T-cell (primary cell): ENCODE measurements around the gene LRRC32. TPM values are rescaled to one million over a fixed set of nuclear protein-coding genes. Genes with fewer than 3 reads are reported as not detected.

Experiments
- ATAC-seq, 4 experiments: fragments of 200-7000 bp in 3 of 4; fragments of 150-1000 bp in 1 of 4; cut with Tn5 transposase; replicated peaks in 1 of 4; 1 replicate in 3 of 4; 2 replicates in 1 of 4; pipeline ENCODE4 v1.10.0; 2021; ENCODE audit warnings: moderate library complexity in 3 of 4, mild to moderate bottlenecking in 2 of 4, moderate number of reproducible peaks in 1 of 4
- CTCF ChIA-PET, 2 donors: fragments of 300-600 bp; sonication (Branson Sonifier 250); formaldehyde crosslinking; loops; one replicate each; lab custom pipeline; 2022; ENCODE audit warnings: antibody characterized with exemption in 2 of 2; lab: Charles Lee
- POLR2A ChIA-PET, 2 donors: fragments of 300-600 bp; sonication (Branson Sonifier 250); formaldehyde crosslinking; loops; one replicate each; lab custom pipeline; 2022; ENCODE audit warnings: antibody characterized with exemption in 2 of 2; lab: Charles Lee
- DNase-seq, 35 experiments: peaks; one replicate each; pipeline versions ENCODE4 v3.0.0 to v3.0.0-alpha.2; 2013 to 2023
- H3K27ac ChIP-seq: one replicate; pipeline ENCODE4 v1.5.1; 2013; ENCODE audit warnings: low read length
- H3K27me3 ChIP-seq, 2 experiments: replicated peaks in 1 of 2; 1 replicate in 1 of 2; 2 replicates in 1 of 2; pipeline versions ENCODE4 v1.6.1 to v1.7.0; 2013; ENCODE audit warnings: low read length in 1 of 2, mixed read lengths in 1 of 2; ENCODE audit not compliant: control insufficient read depth in 2 of 2, insufficient read depth in 2 of 2; ENCODE audit errors: extremely low read depth in 1 of 2
- H3K36me3 ChIP-seq, 2 donors: 1 replicate in 1 of 2; 2 replicates in 1 of 2; pipeline versions ENCODE4 v1.6.1 to v1.7.0; 2013; ENCODE audit warnings: low read length in 1 of 2; ENCODE audit not compliant: control insufficient read depth in 2 of 2, insufficient read depth in 1 of 2; ENCODE audit errors: extremely low read depth in 1 of 2
- H3K4me1 ChIP-seq, 2 experiments: 1 replicate in 1 of 2; 2 replicates in 1 of 2; pipeline versions ENCODE4 v1.6.1 to v1.7.0; 2013; ENCODE audit warnings: low read length in 2 of 2, mixed read lengths in 1 of 2; ENCODE audit not compliant: insufficient read depth in 2 of 2, control insufficient read depth in 1 of 2; ENCODE audit errors: extremely low read depth in 1 of 2
- H3K4me3 ChIP-seq, 2 donors: 1 replicate in 1 of 2; 2 replicates in 1 of 2; pipeline versions ENCODE4 v1.5.1 to v1.7.0; 2013; ENCODE audit warnings: mild to moderate bottlenecking in 2 of 2, low read length in 1 of 2, moderate library complexity in 1 of 2; ENCODE audit not compliant: control insufficient read depth in 1 of 2; ENCODE audit errors: extremely low read depth in 1 of 2
- H3K9me3 ChIP-seq: 2 replicates; pipeline ENCODE4 v1.7.0; 2013
- H3K27ac Mint-ChIP-seq, 2 donors: one replicate each; pipeline ENCODE4 v1.8.0; 2020 to 2021; ENCODE audit warnings: mild to moderate bottlenecking in 2 of 2, mixed read lengths in 2 of 2
- H3K27me3 Mint-ChIP-seq, 2 donors: one replicate each; pipeline ENCODE4 v1.8.0; 2021 to 2022; ENCODE audit warnings: mixed read lengths in 2 of 2
- H3K36me3 Mint-ChIP-seq: one replicate; pipeline ENCODE4 v1.8.0; 2021; ENCODE audit warnings: mixed read lengths
- H3K4me1 Mint-ChIP-seq, 3 donors: one replicate each; pipeline ENCODE4 v1.8.0; 2020 to 2022; ENCODE audit warnings: mixed read lengths in 3 of 3, mild to moderate bottlenecking in 1 of 3
- H3K4me3 Mint-ChIP-seq, 3 donors: one replicate each; pipeline ENCODE4 v1.8.0; 2020 to 2022; ENCODE audit warnings: mild to moderate bottlenecking in 3 of 3, mixed read lengths in 3 of 3, moderate library complexity in 3 of 3
- H3K9me3 Mint-ChIP-seq, 3 donors: one replicate each; pipeline ENCODE4 v1.8.0; 2020 to 2022; ENCODE audit warnings: mixed read lengths in 3 of 3
- WGBS: methylation state at CpG from one replicate; pipeline ENCODE4 v1.1.5; 2013; ENCODE audit warnings: missing lambda C conversion rate; ENCODE audit not compliant: insufficient coverage; 5-methylcytosine and 5-hydroxymethylcytosine counted together
- total RNA-seq, 35 experiments: library from RNA in 6 of 35; stranded (reverse) in 6 of 35; fragments of 120-200 nt in 1 of 35; gene quantifications; one replicate each; pipeline versions ENCODE4 v1.2.1 to v1.2.4 and lab custom pipeline; 2013 to 2026

Gene LRRC32
- total RNA-seq, 5 donors from 2014 or later (not counting 1 experiment from before 2014, with no cell fraction given) = 0.77 to 3.6 (median 2.2) TPM

DNA sequence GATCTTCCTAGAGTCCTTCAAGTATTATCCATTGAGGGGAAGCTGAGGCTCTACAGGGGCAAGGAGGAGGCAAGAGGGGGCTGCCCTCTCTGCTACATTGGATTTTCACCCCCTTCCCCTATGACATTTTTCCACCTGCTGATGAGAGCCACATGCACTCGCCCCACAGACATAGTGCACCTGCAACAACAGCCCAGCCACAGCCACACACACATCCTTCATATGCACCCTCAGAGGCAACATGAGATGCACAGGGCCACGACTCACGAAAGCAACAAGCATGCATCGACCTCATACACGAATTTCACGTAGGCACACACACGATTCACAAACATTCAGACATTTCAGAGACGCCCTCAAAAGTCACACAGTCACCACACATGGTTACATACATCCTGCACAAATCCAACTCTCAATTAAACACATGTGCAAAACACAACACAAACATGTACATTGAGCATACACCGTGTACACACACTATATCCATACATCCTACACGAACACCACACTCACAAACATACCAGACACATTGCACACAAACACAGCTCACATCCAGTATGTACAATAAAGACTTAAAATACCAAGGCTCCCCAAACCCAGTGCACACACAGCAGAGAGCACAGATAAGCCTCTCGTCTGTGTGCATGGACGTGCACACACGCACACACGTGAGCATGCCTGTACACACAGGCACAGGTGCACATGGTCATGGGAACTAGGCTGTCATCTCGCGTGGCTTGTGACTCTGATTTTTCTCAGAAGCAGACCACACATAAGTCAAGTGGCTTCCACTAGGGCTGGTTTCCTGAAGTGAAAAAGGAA, 6.3 kb upstream of the LRRC32 start:
- peaks cover 7 to 15% of the 10 kb centered on the region in 2 donors for H3K27me3 Mint-ChIP-seq
- H3K9me3 Mint-ChIP-seq = no peaks in the 10 kb centered on the region
- Histone ChIP-seq H3K27me3 (peaks cover 0 to 24% of the 10 kb centered on the region in 2 experiments), H3K27ac (no peak overlapping the region), H3K4me3 (no peak overlapping the region), H3K4me1 (peaks cover 0 to 26% of the 10 kb centered on the region in 2 experiments), H3K9me3 (no peaks in the 10 kb centered on the region), H3K36me3 (no peaks in the 10 kb centered on the region)
- peaks cover 8 to 15% (median 15%) of the 10 kb centered on the region in 3 donors for H3K4me1 Mint-ChIP-seq
- no peak for DNase-seq
- no peak overlapping the region for H3K4me3 Mint-ChIP-seq
- no peak overlapping the region for H3K27ac Mint-ChIP-seq
- ATAC-seq = no peak
- ChIA-PET CTCF (no interaction called here), POLR2A (no interaction called here)
- WGBS = 68% methylated on average over 16 of the region's 16 CpGs
- H3K36me3 Mint-ChIP-seq = no peaks in the 10 kb centered on the region

DNA sequence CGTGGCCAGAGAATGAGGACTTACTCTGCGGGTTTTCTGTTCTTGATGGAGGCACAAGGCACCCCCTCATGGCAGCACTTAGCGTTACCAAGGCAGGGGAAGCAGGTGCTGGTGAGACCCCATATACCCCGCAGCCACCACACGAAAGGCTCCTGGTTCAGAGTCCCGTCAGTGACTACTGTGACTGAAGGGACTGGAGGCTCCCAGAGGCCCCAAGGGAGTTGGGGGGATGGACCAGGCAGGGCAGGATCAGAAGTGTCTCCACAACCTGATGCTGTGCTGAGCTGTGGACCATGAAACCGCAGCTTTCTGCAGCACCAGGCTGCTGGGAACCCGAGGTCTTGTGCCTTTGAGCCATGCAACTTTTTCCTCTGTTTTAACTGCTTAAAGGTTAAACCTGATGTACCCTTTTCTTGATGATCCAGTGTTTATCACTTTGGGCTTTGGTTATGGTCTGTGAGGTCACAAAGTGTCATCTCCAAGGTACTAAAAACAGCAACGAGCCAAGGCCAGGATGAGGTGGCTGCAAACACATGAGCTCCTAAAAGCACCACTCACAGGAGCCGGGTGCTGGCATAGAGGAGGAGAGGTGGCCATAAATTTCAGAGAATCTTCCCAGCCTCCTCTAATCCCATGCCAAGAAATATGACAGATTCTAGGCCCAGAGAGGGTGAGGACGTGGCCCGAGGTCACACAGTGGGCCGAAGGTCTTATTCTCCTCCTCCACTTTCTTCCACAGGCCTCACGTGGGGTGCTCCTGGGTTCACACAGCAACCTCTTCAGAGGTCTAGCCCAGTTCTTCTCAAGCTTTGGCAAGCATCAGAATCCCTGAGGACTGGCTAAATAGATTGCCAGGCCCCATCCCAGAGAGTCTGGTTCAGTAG, 4.2 kb upstream of the LRRC32 start:
- CTCF ChIA-PET = no interaction called here
- no peak overlapping the region for H3K27ac Mint-ChIP-seq
- DNase-seq (no peak), ATAC-seq (no peak)
- no peaks in the 10 kb centered on the region for H3K9me3 ChIP-seq
- H3K27ac ChIP-seq = no peak overlapping the region
- no peaks in the 10 kb centered on the region for H3K9me3 Mint-ChIP-seq
- POLR2A ChIA-PET = no interaction called here
- peaks cover 17 to 19% of the 10 kb centered on the region in 2 donors for H3K27me3 Mint-ChIP-seq
- no peaks in the 10 kb centered on the region for H3K36me3 Mint-ChIP-seq
- H3K36me3 ChIP-seq = no peaks in the 10 kb centered on the region
- WGBS = 96% methylated on average over 8 of the region's 14 CpGs
- peaks cover 0 to 23% of the 10 kb centered on the region in 2 experiments for H3K27me3 ChIP-seq
- no peak overlapping the region for H3K4me3 Mint-ChIP-seq
- H3K4me1 ChIP-seq = peaks cover 0 to 38% of the 10 kb centered on the region in 2 experiments
- peaks cover 17 to 28% (median 27%) of the 10 kb centered on the region in 3 donors for H3K4me1 Mint-ChIP-seq
- no peak overlapping the region for H3K4me3 ChIP-seq

DNA sequence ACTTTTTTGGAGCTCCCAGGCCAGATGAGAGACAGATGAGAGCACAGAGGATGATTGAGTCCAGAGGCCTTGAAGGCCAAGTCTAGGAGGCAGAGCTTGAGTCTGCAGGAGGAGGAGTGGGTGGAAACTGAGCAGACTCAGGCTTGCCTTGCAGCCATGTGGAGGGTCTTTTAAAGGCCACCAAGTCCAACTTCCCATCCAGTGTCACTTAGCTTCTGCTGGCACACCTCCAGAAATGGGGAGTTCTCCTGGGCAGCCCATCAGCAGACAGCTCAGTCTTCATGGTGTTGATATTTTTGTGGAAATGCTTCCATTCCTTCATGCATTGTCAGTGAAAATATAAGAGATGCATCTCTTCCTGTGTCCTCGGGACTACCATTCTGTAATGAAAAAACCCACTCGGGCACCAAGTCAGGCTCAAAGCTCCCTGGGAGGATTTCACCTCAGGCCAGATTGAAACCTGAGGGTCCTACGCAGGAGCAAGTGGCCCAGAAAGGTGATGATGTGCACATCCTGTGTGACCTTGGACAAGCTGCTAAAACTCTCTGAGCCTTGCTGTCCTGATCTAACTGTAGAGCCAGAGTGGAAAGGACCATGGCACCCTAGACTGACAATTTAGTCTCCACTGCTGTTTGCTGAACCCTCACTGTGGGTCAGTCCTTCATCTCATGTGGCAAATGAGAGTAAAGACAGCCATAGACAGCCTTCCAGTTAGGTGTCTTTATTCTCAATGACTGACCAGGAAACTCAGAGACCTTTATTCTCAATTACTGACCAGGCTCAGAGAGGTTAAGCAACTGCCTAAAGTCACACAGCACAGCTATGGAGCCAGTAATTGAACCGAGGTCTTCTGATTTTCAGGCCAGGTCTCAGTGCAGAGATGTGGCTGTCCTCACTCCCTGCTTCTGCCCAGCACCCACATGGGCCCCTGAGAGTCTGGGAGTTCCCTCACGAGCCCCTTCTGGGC, 2.9 kb upstream of the LRRC32 start:
- no peak for DNase-seq
- no peaks in the 10 kb centered on the region for H3K36me3 Mint-ChIP-seq
- H3K4me1 ChIP-seq = peaks cover 0 to 40% of the 10 kb centered on the region in 2 experiments
- H3K27me3 Mint-ChIP-seq = peaks cover 26 to 27% of the 10 kb centered on the region in 2 donors
- H3K9me3 ChIP-seq = no peaks in the 10 kb centered on the region
- H3K27ac Mint-ChIP-seq = peak overlapping the region; percentile 65 to 84
- H3K27ac ChIP-seq = peak overlapping the region; percentile 60
- ATAC-seq = peak in 3 of 4 experiments; percentile 7 to 22 (median 20)
- H3K36me3 ChIP-seq = no peaks in the 10 kb centered on the region
- H3K27me3 ChIP-seq = peaks cover 0 to 28% of the 10 kb centered on the region in 2 experiments
- H3K4me3 ChIP-seq = peak overlapping the region in 1 of 2 donors; percentile 22
- WGBS = 75% methylated on average over 4 of the region's 5 CpGs
- H3K9me3 Mint-ChIP-seq = no peaks in the 10 kb centered on the region
- peaks cover 23 to 36% (median 28%) of the 10 kb centered on the region in 3 donors for H3K4me1 Mint-ChIP-seq
- ChIA-PET CTCF (no interaction called here), POLR2A (no interaction called here)
- peak overlapping the region; percentile 34 to 54 (median 42) for H3K4me3 Mint-ChIP-seq

DNA sequence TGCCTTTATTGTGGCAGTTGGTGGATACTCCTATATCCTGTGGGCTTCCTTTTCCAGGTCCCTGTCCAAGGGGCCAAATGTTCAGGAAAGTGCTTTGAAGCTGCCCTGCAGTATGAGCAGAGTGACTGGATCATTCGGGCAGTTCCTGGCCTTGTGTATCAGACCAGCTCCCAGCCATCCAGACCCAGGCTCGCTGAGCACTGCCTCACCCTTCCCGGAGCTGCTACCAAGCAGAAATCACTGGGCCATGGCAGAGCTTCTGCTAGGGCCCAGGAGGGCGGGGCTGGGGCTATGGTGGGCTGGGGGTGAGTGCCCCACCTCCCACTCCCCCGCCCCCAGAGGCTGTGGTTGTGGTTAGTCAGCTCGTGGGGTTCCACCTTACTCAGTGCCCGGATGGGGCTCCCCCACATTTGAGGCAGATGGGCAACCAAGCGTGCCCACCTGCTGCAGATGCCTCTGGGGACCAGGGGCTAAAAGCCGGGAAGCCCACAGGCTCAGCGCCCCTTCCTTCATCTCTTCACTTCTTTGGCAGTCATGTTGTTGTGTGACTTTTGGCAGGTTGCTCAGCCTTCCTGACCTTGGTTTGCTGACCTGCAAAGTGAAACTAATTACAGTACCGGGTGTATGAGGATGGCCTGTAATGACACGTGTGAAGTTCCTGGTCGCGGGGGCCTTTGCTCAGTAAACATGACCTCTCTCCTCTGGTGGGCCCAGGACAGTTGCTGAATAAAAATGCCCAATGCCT, 2.1 kb upstream of the LRRC32 start:
- H3K27me3 ChIP-seq = peaks cover 0 to 30% of the 10 kb centered on the region in 2 experiments
- Mint-ChIP-seq H3K9me3 (no peaks in the 10 kb centered on the region), H3K4me3 (peak overlapping the region; percentile 34 to 54 (median 42)), H3K4me1 (peaks cover 23 to 44% (median 28%) of the 10 kb centered on the region in 3 donors), H3K36me3 (no peaks in the 10 kb centered on the region), H3K27me3 (peaks cover 27 to 28% of the 10 kb centered on the region in 2 donors), H3K27ac (peak overlapping the region; percentile 65 to 84)
- no peaks in the 10 kb centered on the region for H3K36me3 ChIP-seq
- DNase-seq = peak in 28 of 35 experiments; percentile 13 to 66 (median 32)
- H3K27ac ChIP-seq = peak overlapping the region; percentile 60
- WGBS = 27% methylated on average over 5 of the region's 14 CpGs
- peaks cover 0 to 40% of the 10 kb centered on the region in 2 experiments for H3K4me1 ChIP-seq
- POLR2A ChIA-PET = no interaction called here
- ATAC-seq = peak; percentile 53 to 74 (median 60)
- CTCF ChIA-PET = no interaction called here
- peak overlapping the region in 1 of 2 donors; percentile 22 for H3K4me3 ChIP-seq
- no peaks in the 10 kb centered on the region for H3K9me3 ChIP-seq

DNA sequence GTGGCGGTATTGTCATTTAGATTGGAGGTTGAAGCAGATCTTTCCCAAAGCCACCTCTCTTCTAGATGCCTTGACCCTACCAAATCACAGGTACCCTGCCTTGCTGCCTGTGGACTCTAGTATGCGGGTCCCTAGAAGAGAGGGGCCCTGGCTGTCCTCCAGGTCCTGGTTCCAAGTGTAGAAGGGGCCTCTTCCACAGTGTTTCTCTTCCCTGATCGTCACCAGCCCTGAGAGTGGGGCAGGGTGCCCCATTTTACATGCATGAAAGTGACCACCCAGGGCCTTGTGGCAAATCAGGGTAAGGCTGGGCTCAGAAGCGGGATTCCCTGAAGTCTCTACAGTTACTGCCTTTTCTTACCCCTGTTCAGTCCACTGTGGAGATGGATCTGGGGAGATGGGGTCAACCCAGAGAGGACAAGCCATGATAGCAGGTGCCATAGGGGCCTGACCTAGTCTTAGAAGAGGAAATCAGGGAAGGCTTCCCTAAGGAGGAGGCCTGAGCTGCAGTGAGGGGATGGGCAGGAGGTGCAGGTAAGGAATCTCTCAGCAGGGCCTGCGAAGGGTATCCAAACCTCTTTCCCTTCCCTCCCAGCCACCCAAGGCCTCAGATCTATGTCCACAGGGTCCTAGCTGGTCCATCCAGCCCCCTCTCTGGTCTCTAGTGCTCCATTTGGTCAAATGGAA, 1.2 kb upstream of the LRRC32 start:
- no peaks in the 10 kb centered on the region for H3K36me3 Mint-ChIP-seq
- DNase-seq (no peak), ATAC-seq (no peak)
- Histone ChIP-seq H3K36me3 (no peaks in the 10 kb centered on the region), H3K4me3 (no peak overlapping the region), H3K4me1 (peaks cover 0 to 40% of the 10 kb centered on the region in 2 experiments), H3K27me3 (peaks cover 0 to 30% of the 10 kb centered on the region in 2 experiments), H3K27ac (peak overlapping the region; percentile 60), H3K9me3 (no peaks in the 10 kb centered on the region)
- ChIA-PET POLR2A (no interaction called here), CTCF (interaction anchor here in 1 of 2 donors (1.1 kb wide), 1 partner anchor 464 kb away, joined by 3 read pairs; no protein-coding TSS in a partner anchor)
- WGBS = 100% methylated on average over 1 of the region's 5 CpGs
- no peaks in the 10 kb centered on the region for H3K9me3 Mint-ChIP-seq
- peak overlapping the region; percentile 64 to 69 (median 69) for H3K4me3 Mint-ChIP-seq
- H3K27ac Mint-ChIP-seq = no peak overlapping the region
- peaks cover 23 to 48% (median 28%) of the 10 kb centered on the region in 3 donors for H3K4me1 Mint-ChIP-seq
- H3K27me3 Mint-ChIP-seq = peaks cover 27 to 28% of the 10 kb centered on the region in 2 donors
